OCI-LY1 (cell line): ENCODE data around the gene C10orf95.

Experiments
- H2AFZ ChIP-seq: fragments of 200-600 bp; sonication (generic), shearing (Covaris generic); 2 replicates; pipeline ENCODE4 v1.6.0; 2014; ENCODE audit warnings: antibody characterized with exemption, mild to moderate bottlenecking, low read length
- H3F3A ChIP-seq: fragments of 200-600 bp; sonication (generic), shearing (Covaris generic); 2 replicates; pipeline ENCODE4 v1.6.0; 2014; ENCODE audit warnings: mild to moderate bottlenecking, antibody characterized with exemption, low read length, moderate library complexity; ENCODE audit not compliant: insufficient read depth
- H3K27ac ChIP-seq: fragments of 200-600 bp; sonication (generic); 2 replicates; pipeline ENCODE4 v1.5.1; 2014; ENCODE audit warnings: low read length, mixed run types, mild to moderate bottlenecking, low read depth; ENCODE audit not compliant: poor library complexity, severe bottlenecking
- H3K27me3 ChIP-seq: fragments of 200-600 bp; sonication (generic); 2 replicates; pipeline ENCODE4 v1.6.0; 2014; ENCODE audit warnings: antibody characterized with exemption, mild to moderate bottlenecking, low read length, moderate library complexity; ENCODE audit not compliant: insufficient read depth
- H3K36me3 ChIP-seq: fragments of 200-600 bp; sonication (generic); 2 replicates; pipeline ENCODE4 v1.6.1; 2014; ENCODE audit warnings: mild to moderate bottlenecking, antibody characterized with exemption, low read length, moderate library complexity, mixed read lengths; ENCODE audit not compliant: insufficient read depth
- H3K4me1 ChIP-seq: fragments of 200-600 bp; sonication (generic); 2 replicates; pipeline ENCODE4 v1.5.1; 2014; ENCODE audit warnings: mild to moderate bottlenecking, low read length, moderate library complexity; ENCODE audit not compliant: insufficient read depth, severe bottlenecking
- H3K4me2 ChIP-seq: fragments of 200-600 bp; sonication (generic), shearing (Covaris generic); 2 replicates; pipeline ENCODE4 v1.6.1; 2014; ENCODE audit warnings: low read length
- H3K4me3 ChIP-seq: fragments of 200-600 bp; sonication (generic); 2 replicates; pipeline ENCODE4 v1.5.1; 2014; ENCODE audit warnings: low read length, low read depth, mild to moderate bottlenecking, mixed read lengths; ENCODE audit not compliant: poor library complexity, severe bottlenecking
- H3K79me2 ChIP-seq: fragments of 200-600 bp; shearing (Covaris generic); 2 replicates; pipeline ENCODE4 v1.6.1; 2016; ENCODE audit warnings: mixed run types, low read length, mixed read lengths; ENCODE audit not compliant: insufficient read depth
- H3K9ac ChIP-seq: fragments of 200-600 bp; sonication (generic), shearing (Covaris generic); 2 replicates; pipeline ENCODE4 v1.6.1; 2014; ENCODE audit warnings: mild to moderate bottlenecking, low read length, mixed read lengths
- H3K9me2 ChIP-seq: fragments of 200-600 bp; sonication (generic), shearing (Covaris generic); 2 replicates; pipeline ENCODE4 v1.6.1; 2014; ENCODE audit warnings: low read depth, mild to moderate bottlenecking, low read length, mixed read lengths
- H3K9me3 ChIP-seq: fragments of 200-600 bp; shearing (Covaris generic); 2 replicates; pipeline ENCODE4 v1.6.1; 2014; ENCODE audit warnings: low read length, mixed read lengths
- H4K20me1 ChIP-seq: fragments of 200-600 bp; sonication (generic), shearing (Covaris generic); 2 replicates; pipeline ENCODE4 v1.6.0; 2016; ENCODE audit warnings: mild to moderate bottlenecking, low read length; ENCODE audit not compliant: insufficient read depth
- CTCF ChIP-seq: fragments of 200-600 bp; sonication (generic), shearing (Covaris generic); IDR thresholded peaks from 2 replicates; pipeline ENCODE4 v1.5.1; 2017; ENCODE audit warnings: mild to moderate bottlenecking, antibody characterized with exemption, low read length, moderate library complexity, mixed read lengths
- EZH2 ChIP-seq: fragments of 200-600 bp; sonication (generic), shearing (Covaris generic); IDR thresholded peaks from 2 replicates; pipeline ENCODE4 v1.8.0; 2017; ENCODE audit warnings: borderline replicate concordance, mixed run types, mild to moderate bottlenecking, antibody characterized with exemption, low read length, moderate library complexity, mixed read lengths

The C10orf95 gene

GRCh38 chr10:102491136-102491535, 39.8 kb upstream of the C10orf95 start:
- H3K4me1 ChIP-seq = peaks cover 13% of the 10 kb centered on the region
- H3K27ac ChIP-seq = no peak overlapping the region
- peaks cover 8% of the 10 kb centered on the region for H3K79me2 ChIP-seq
- no peak overlapping the region for H2AFZ ChIP-seq
- H3K9me3 ChIP-seq = no peaks in the 10 kb centered on the region
- no peaks in the 10 kb centered on the region for H3K27me3 ChIP-seq
- no peaks in the 10 kb centered on the region for H3F3A ChIP-seq
- H3K36me3 ChIP-seq = peaks cover 20% of the 10 kb centered on the region
- H3K4me3 ChIP-seq = no peak overlapping the region
- no peaks in the 10 kb centered on the region for H4K20me1 ChIP-seq
- no peak overlapping the region for H3K9ac ChIP-seq
- no peaks in the 10 kb centered on the region for H3K9me2 ChIP-seq
- H3K4me2 ChIP-seq = no peak overlapping the region
- TF ChIP-seq CTCF (no peak), EZH2 (no peak)

- Histone ChIP-seq H3K9ac (no peak overlapping the region), H3K27me3 (no peaks in the 10 kb centered on the region), H3K79me2 (no peaks in the 10 kb centered on the region), H3K36me3 (peaks cover 72% of the 10 kb centered on the region), H2AFZ (no peak overlapping the region), H4K20me1 (no peaks in the 10 kb centered on the region), H3K27ac (no peak overlapping the region), H3K4me3 (no peak overlapping the region), H3K9me2 (no peaks in the 10 kb centered on the region), H3K4me1 (no peaks in the 10 kb centered on the region), H3K9me3 (no peaks in the 10 kb centered on the region), H3K4me2 (no peak overlapping the region), H3F3A (no peaks in the 10 kb centered on the region)
- no peak for TF ChIP-seq EZH2
- TF ChIP-seq CTCF = no peak
Observed at GRCh38 chr10:102485093-102485784, 33.9 kb upstream of the C10orf95 start.

- Histone ChIP-seq H3K36me3 (peaks cover 83% of the 10 kb centered on the region), H3K9me3 (no peaks in the 10 kb centered on the region), H3K79me2 (no peaks in the 10 kb centered on the region), H3K27me3 (no peaks in the 10 kb centered on the region), H3K4me3 (no peak overlapping the region), H3K9ac (no peak overlapping the region), H3K9me2 (no peaks in the 10 kb centered on the region), H3K4me1 (no peaks in the 10 kb centered on the region), H3F3A (no peaks in the 10 kb centered on the region), H3K27ac (no peak overlapping the region), H3K4me2 (no peak overlapping the region), H2AFZ (no peak overlapping the region), H4K20me1 (no peaks in the 10 kb centered on the region)
- TF ChIP-seq EZH2 (no peak), CTCF (no peak)
Observed at GRCh38 chr10:102484021-102484420, 32.7 kb upstream of the C10orf95 start.
